Measurements from ENCODE around the gene ASB18.

Gene ASB18

GRCh38 chr2:236223675-236224074, 40.5 kb downstream of the ASB18 start:
- Histone ChIP-seq H4K20me1 (ENCODE audit: insufficient read depth, low read length) (no peaks in the 10 kb centered on the region), H3K27ac (ENCODE audit: low read depth, low read length, poor library complexity, severe bottlenecking) (no peak overlapping the region), H3K79me2 (ENCODE audit: insufficient read depth, low read length) (no peaks in the 10 kb centered on the region), H3F3A (ENCODE audit: insufficient read depth, low read length) (no peaks in the 10 kb centered on the region), H3K9me2 (ENCODE audit: low read depth, low read length) (no peaks in the 10 kb centered on the region), H2AFZ (ENCODE audit: low read length) (no peak overlapping the region), H3K36me3 (ENCODE audit: insufficient read depth, low read length) (no peaks in the 10 kb centered on the region), H3K27me3 (ENCODE audit: insufficient read depth, low read length) (no peaks in the 10 kb centered on the region), H3K4me3 (ENCODE audit: low read depth, low read length, poor library complexity, severe bottlenecking) (no peak overlapping the region), H3K9me3 (ENCODE audit: low read length) (no peaks in the 10 kb centered on the region), H3K4me1 (ENCODE audit: insufficient read depth, low read length, severe bottlenecking) (no peaks in the 10 kb centered on the region), H3K9ac (ENCODE audit: low read length) (no peak overlapping the region), H3K4me2 (ENCODE audit: low read length) (no peak overlapping the region)
- TF ChIP-seq CTCF (IDR thresholded peaks at IDR 0.05; ENCODE audit: low read length) (no peak), EZH2 (IDR thresholded peaks at IDR 0.05; ENCODE audit: borderline replicate concordance, low read length) (no peak)

- TF ChIP-seq CTCF (IDR thresholded peaks at IDR 0.05; ENCODE audit: low read length) (no peak), EZH2 (IDR thresholded peaks at IDR 0.05; ENCODE audit: borderline replicate concordance, low read length) (no peak)
- Histone ChIP-seq H2AFZ (ENCODE audit: low read length) (no peak overlapping the region), H3K36me3 (ENCODE audit: insufficient read depth, low read length) (no peaks in the 10 kb centered on the region), H3K4me1 (ENCODE audit: insufficient read depth, low read length, severe bottlenecking) (no peaks in the 10 kb centered on the region), H3K79me2 (ENCODE audit: insufficient read depth, low read length) (no peaks in the 10 kb centered on the region), H3K9ac (ENCODE audit: low read length) (no peak overlapping the region), H3K4me2 (ENCODE audit: low read length) (no peak overlapping the region), H3K27me3 (ENCODE audit: insufficient read depth, low read length) (no peaks in the 10 kb centered on the region), H3K9me2 (ENCODE audit: low read depth, low read length) (no peaks in the 10 kb centered on the region), H4K20me1 (ENCODE audit: insufficient read depth, low read length) (no peaks in the 10 kb centered on the region), H3K9me3 (ENCODE audit: low read length) (no peaks in the 10 kb centered on the region), H3F3A (ENCODE audit: insufficient read depth, low read length) (no peaks in the 10 kb centered on the region), H3K4me3 (ENCODE audit: low read depth, low read length, poor library complexity, severe bottlenecking) (no peak overlapping the region), H3K27ac (ENCODE audit: low read depth, low read length, poor library complexity, severe bottlenecking) (no peak overlapping the region)
Measured at GRCh38 chr2:236221798-236222197, 42.4 kb downstream of the ASB18 start.

GRCh38 chr2:236219411-236219810, 44.8 kb downstream of the ASB18 start:
- no peak overlapping the region for H3K9ac ChIP-seq (ENCODE audit: low read length)
- no peaks in the 10 kb centered on the region for H3K79me2 ChIP-seq (ENCODE audit: insufficient read depth, low read length)
- H3K4me3 ChIP-seq (ENCODE audit: low read depth, low read length, poor library complexity, severe bottlenecking) = no peak overlapping the region
- no peaks in the 10 kb centered on the region for H3K4me1 ChIP-seq (ENCODE audit: insufficient read depth, low read length, severe bottlenecking)
- no peak overlapping the region for H2AFZ ChIP-seq (ENCODE audit: low read length)
- no peaks in the 10 kb centered on the region for H3K27me3 ChIP-seq (ENCODE audit: insufficient read depth, low read length)
- H4K20me1 ChIP-seq (ENCODE audit: insufficient read depth, low read length) = no peaks in the 10 kb centered on the region
- no peaks in the 10 kb centered on the region for H3F3A ChIP-seq (ENCODE audit: insufficient read depth, low read length)
- TF ChIP-seq EZH2 (IDR thresholded peaks at IDR 0.05; ENCODE audit: borderline replicate concordance, low read length) (no peak), CTCF (IDR thresholded peaks at IDR 0.05; ENCODE audit: low read length) (no peak)
- no peak overlapping the region for H3K4me2 ChIP-seq (ENCODE audit: low read length)
- no peaks in the 10 kb centered on the region for H3K36me3 ChIP-seq (ENCODE audit: insufficient read depth, low read length)
- no peaks in the 10 kb centered on the region for H3K9me2 ChIP-seq (ENCODE audit: low read depth, low read length)
- no peaks in the 10 kb centered on the region for H3K9me3 ChIP-seq (ENCODE audit: low read length)
- H3K27ac ChIP-seq (ENCODE audit: low read depth, low read length, poor library complexity, severe bottlenecking) = no peak overlapping the region

All from OCI-LY1 (cell line).